Iris pigment epithelial cell (primary cell): ENCODE data around the gene MIPOL1.
"Not testable (repeated sequence)": the region's sequence is repeated elsewhere in the genome, so short reads cannot be mapped to it uniquely, and the experiment has no call there.

Source experiments
- DNase-seq: peaks from one replicate; pipeline ENCODE4 v3.0.0-alpha.2; 2011; ENCODE audit warnings: low read depth

The MIPOL1 gene

GRCh38 chr14:37197421-37198272 lies at the start of gene MIPOL1:
Gene MIPOL1, plus strand, starts transcription at chr14:37197937. Its CDS starts 49,952 bp downstream, at chr14:37247889.
- peak; percentile 91 for DNase-seq

DNA sequence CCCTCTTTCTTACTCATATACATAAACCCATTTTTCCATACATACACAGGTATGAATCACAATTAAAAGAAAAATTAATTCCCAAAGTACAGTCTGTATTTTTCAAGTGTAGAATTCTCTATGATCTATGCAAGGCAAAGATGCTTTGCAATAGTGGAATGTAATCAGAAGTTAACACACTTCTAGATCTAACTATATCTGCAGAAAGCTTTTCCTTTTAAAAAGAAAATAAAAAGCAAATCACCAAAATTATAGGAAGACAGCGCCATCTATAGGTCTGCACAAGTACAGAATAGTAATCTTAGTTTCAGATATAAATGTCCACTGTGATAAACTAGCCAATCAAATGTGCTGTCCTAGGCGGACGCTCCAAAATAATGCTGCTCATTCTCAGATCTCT lies 47.3 kb upstream of the MIPOL1 start:
- DNase-seq, result peak; percentile 52

GRCh38 chr14:37153005-37153404 lies 44.7 kb upstream of the MIPOL1 start:
- DNase-seq, result no peak

GRCh38 chr14:37153483-37153882 lies 44.3 kb upstream of the MIPOL1 start:
- DNase-seq, result no peak

DNA sequence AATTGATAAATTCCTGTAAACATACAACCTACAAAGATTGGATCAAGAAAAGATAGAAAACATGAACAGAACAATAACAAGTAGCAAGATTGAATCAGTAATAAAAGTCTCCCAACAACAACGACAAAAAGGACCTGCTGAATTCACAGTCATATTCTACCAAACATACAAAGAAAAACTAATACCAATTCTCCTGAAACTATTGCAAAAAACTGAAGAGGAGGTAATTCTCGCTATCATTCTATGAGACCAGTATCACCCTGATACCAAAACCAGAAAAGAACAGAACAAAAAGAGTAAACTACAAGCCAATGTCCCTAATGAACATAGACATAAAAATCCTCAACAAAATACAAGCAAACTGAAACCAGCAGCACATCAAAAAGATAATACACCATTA lies 39.8 kb upstream of the MIPOL1 start:
- no peak for DNase-seq

DNA sequence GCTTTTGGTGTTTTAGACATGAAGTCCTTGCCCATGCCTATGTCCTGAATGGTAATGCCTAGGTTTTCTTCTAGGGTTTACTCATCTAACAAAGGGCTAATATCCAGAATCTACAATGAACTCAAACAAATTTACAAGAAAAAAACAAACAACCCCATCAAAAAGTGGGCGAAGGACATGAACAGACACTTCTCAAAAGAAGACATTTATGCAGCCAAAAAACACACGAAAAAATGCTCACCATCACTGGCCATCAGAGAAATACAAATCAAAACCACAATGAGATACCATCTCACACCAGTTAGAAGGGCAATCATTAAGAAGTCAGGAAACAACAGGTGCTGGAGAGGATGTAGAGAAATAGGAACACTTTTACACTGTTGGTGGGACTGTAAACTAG lies 35.4 kb upstream of the MIPOL1 start:
- not testable (repeated sequence) for DNase-seq

GRCh38 chr14:37165794-37166193 lies 31.9 kb upstream of the MIPOL1 start:
- no peak for DNase-seq

GRCh38 chr14:37167151-37168047 lies 30.3 kb upstream of the MIPOL1 start:
- DNase-seq, result no peak

DNA sequence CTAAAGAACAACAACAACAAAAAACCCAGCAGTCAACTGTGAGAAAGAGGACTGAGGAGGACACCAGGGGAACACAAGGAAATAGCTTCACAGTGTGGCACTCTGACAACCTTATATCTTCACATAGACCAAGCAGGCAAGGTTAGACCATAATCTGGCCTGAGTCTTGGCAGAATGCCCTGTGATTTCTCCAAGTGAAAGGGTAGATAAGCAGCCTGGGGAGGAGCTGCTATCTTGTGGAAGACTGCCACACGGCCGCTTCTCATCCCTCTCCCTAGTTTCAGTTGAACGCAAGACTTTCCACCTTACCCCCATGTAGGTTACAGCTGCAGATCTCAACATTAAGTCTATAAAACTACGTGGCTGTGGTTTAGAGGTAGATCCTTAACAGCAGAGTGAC lies 29.0 kb upstream of the MIPOL1 start:
- DNase-seq, result no peak

- no peak for DNase-seq
Measured at GRCh38 chr14:37170237-37170636, 27.5 kb upstream of the MIPOL1 start.

DNA sequence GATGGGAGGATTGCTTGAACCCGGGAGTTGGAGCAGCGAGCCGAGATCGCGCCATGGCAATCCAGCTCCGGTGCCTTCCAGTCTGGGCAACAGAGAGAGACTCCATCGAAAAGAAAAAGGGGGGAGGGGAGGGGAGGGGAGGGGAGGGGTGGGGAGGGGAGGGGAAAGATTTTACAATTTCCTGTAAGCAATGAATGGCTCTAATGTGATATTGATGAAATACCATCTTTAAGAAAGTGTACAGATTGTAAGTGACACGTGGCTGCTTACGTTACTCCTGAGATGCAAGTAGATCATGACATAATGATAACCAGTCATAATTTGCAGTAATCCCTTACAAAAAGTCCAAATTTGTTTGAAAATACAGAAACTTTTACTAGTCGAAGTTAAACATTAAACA lies 26.7 kb upstream of the MIPOL1 start:
- no peak for DNase-seq

GRCh38 chr14:37171678-37172023 lies 26.1 kb upstream of the MIPOL1 start:
- DNase-seq, result no peak

GRCh38 chr14:37172024-37172869 lies 25.5 kb upstream of the MIPOL1 start, which contains the start of gene SLC25A21:
Gene SLC25A21, minus strand, starts transcription at chr14:37172606.
- peak; percentile 83 for DNase-seq

DNA sequence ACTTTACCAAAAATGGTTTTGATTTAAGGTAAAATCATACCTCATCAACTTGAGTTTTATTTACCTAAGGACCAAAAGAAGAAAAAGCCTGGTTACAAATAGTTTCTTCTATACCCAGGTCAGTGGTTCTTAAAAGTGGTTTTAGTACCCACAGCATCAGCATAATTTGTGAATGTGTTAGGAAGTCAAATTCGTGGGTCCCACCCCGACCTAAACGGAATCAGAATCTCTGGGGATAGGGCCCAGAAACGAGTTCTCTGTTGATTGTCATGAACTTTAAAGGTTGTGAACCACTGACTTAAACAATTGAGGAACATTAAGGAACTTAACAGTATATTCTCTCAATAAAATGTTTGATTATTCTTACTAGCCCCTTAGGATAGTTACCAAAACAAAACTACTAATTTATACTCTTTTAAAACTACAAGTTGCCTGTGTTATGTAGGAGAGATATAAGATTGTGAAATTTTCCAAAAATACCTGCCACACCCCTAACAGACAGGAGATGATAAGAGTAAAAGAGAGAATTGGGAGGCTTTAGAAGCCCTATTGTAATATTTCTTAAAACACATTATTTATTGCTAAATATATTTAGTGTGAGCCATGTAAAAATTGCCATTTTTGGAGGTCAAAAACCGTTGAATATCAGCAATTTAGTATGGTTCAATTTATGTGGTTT lies 24.7 kb upstream of the MIPOL1 start:
- DNase-seq, result no peak

DNA sequence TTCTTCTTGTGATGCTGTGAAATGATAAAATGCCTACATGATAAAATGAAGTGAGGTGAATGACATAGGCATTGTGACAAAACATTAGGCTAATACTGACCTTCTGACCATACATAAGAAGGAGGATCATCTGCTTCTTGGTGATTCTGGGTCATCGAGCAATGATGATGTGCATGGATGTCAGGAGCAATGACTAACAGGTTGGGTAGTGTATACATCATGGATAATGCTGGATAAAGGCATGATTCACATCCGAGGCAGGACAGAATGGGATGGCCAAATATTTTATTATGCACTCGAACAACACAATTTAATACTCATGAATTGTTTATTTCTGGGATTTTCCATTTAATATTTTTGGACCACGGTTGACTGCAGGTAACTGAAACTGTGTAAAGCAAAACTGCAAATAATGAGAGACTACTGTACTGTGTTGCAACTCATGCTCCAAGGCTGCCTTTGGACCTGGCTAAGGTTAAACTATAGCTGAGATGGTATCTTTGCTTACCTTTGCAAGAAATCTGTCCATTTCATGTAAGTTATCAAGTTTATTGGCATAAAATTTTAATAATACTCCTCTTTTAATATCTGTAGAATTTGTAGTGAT lies 17.7 kb upstream of the MIPOL1 start:
- DNase-seq, result peak; percentile 40

DNA sequence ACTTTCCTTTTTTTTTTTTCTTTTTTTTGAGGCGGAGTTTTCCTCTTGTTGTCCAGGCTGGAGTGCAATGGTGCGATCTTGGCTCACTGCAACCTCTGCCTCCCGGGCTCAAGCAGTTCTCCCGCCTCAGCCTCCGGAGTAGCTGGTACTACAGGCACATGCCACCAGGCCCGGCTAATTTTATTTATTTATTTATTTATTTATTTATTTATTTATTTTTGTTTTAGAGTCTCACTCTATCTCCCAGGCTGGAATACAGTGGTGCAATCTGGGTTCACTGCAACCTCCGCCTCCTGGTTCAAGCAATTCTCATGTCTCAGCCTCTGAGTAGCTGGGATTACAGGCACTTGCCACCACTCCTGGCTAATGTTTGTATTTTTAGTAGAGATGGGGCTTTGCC lies 16.9 kb upstream of the MIPOL1 start:
- not testable (repeated sequence) for DNase-seq

DNA sequence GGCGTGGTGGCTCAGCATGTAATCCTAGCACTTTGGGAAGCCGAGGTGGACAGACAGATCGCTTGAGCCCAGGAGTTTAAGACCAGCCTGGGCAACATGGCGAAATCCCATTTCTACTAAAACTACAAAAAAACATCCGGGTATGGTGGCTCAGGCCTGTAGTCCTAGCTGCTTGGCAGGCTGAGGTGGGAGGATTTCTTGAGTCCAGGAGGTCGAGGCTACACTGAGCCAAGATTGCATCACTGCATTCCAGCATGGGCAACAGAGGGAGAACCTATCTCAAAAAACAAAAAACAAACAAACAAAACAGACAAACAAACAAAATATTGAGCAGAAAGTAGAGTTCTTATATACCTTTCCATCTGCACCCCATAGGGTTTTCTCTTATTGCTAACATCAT lies 16.3 kb upstream of the MIPOL1 start:
- DNase-seq, result no peak

GRCh38 chr14:37184520-37184919 lies 13.2 kb upstream of the MIPOL1 start:
- DNase-seq, result not testable (repeated sequence)

DNA sequence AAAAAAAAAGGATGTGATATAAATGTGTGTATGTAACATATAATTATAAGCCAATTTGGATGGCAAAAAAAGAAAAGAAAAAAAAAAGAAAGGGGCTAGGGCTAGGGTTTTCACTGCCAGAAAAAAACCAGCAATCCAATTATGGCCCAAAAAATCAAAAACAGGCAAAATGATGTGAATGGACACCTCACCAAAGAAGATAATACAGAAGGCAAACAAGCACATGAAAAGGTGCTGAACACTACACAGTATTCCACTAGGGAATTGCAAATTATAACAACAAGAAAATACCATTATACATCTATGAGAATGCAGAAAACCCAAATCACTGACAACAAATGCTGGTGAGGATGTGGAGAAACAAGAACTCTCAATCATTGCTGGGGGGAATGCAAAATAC lies 12.1 kb upstream of the MIPOL1 start:
- DNase-seq, result no peak

DNA sequence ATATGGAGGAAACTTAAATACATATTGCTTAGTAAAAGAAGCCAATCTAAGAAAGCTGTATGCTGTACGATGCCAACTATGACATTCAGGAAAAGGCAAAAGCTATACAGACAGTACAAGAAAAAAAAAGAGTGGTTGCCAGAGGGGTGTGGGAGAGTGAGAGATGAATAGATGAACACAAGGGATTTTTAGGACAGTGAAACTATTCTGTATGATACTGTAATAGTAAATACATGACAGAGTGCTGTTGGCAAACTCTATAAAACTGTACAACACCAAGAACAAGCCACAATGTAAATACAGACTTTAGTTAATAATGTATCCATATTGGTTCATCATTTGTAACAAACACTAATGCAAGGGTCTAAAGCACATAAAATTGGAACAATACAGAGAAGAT lies 10.9 kb upstream of the MIPOL1 start:
- DNase-seq, result no peak

- no peak for DNase-seq
Measured at GRCh38 chr14:37187294-37187693, 10.4 kb upstream of the MIPOL1 start.
